Measurements from ENCODE around the gene ABLIM3. TPM values are rescaled to one million over a fixed set of nuclear protein-coding genes. Genes with fewer than 3 reads are reported as not detected.

The ABLIM3 gene
- total RNA-seq, 6 experiments from 2014 or later, result 29.3 to 54.1 (median 48.3) TPM

DNA sequence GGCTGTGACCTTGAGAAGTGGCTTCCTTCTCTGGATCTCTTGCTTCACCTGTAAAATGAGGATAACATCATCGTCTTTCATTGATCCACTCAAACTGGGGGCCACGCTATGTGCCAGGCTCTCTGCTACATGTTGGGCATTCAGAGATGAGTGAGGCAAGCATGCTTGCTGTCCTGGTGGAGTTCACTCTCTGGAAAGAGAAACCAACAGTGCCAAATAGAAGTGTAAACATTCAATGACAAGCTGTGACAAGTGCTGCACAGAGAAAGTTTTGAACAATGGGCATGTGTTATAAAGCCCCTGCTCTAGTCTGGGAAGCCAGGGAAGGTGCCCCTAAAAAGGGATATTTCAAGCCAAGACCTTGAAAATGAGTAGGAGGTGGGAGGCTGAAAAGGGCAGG is 79.5 kb downstream of the ABLIM3 start:
- Mint-ChIP-seq H3K4me1 (ENCODE audit: low read depth) (peaks cover 40% of the 10 kb centered on the region), H3K4me3 (peak overlapping the region; percentile 36; the same call in 1 of the 2 replicates), H3K9me3 (no peaks in the 10 kb centered on the region), H3K27me3 (ENCODE audit: insufficient read depth) (no peaks in the 10 kb centered on the region; the same call in 1 of the 2 replicates), H3K36me3 (ENCODE audit: low read depth) (peaks cover 52% of the 10 kb centered on the region), H3K27ac (peak overlapping the region; percentile 84)
- DNase-seq, result no peak
- no peak for TF ChIP-seq CTCF (IDR thresholded peaks at IDR 0.05)

- DNase-seq, result peak; percentile 52
- Mint-ChIP-seq H3K9me3 (no peaks in the 10 kb centered on the region), H3K27me3 (ENCODE audit: insufficient read depth) (no peaks in the 10 kb centered on the region; the same call in 1 of the 2 replicates), H3K4me1 (ENCODE audit: low read depth) (peaks cover 39% of the 10 kb centered on the region), H3K36me3 (ENCODE audit: low read depth) (peaks cover 52% of the 10 kb centered on the region), H3K27ac (peak overlapping the region; percentile 84), H3K4me3 (peak overlapping the region; percentile 36; the same call in 1 of the 2 replicates)
- TF ChIP-seq CTCF (IDR thresholded peaks at IDR 0.05), result no peak
Measured at GRCh38 chr5:149221326-149221725, 80.0 kb downstream of the ABLIM3 start.

- TF ChIP-seq CTCF (IDR thresholded peaks at IDR 0.05), result no peak
- H3K4me3 Mint-ChIP-seq, result peak overlapping the region; percentile 3; the same call in 1 of the 2 replicates
- no peaks in the 10 kb centered on the region; the same call in 1 of the 2 replicates for H3K27me3 Mint-ChIP-seq (ENCODE audit: insufficient read depth)
- H3K36me3 Mint-ChIP-seq (ENCODE audit: low read depth), result peaks cover 50% of the 10 kb centered on the region
- no peaks in the 10 kb centered on the region for H3K9me3 Mint-ChIP-seq
- peak overlapping the region; percentile 84 for H3K27ac Mint-ChIP-seq
- peaks cover 44% of the 10 kb centered on the region for H3K4me1 Mint-ChIP-seq (ENCODE audit: low read depth)
- DNase-seq, result no peak
Measured at GRCh38 chr5:149221731-149222342, 80.5 kb downstream of the ABLIM3 start.

DNA sequence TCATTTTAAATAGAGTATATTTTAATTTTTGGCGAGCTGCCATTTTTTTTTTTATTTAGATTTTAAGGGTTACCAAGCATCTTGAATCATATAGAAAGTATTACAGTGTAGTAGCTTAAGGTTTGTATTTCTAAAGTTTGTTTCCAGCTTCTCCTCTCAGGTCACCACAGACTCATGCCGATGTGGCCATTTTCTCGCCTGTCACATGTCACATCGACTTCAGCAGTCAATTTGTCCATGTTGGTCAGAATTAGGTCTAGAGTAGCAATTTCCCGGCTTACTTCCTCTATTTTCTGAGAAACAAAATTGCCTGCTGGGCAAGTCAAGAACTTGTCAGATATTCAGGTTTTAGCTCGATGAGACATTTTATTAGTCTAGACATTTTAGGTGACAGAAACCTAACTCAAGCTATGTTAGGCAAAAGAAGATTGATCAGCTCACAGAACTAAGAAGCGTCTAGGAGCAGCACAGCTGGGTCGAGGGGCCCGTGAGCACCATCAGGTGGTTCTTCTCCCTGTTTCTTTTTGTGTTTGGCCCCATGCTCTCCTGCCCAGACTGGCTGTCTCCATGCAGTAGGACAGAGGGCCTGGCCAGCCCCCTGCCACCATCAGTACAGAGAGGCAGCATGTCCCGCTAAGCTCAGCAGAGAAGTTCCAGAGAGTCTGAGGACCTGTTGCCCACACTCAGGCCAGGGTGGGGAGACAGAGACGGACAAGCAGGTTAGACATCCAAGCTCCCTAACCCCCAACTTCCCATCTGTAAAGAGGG is 82.0 kb downstream of the ABLIM3 start:
- TF ChIP-seq CTCF (IDR thresholded peaks at IDR 0.05), result no peak
- Mint-ChIP-seq H3K4me1 (ENCODE audit: low read depth) (peaks cover 54% of the 10 kb centered on the region), H3K36me3 (ENCODE audit: low read depth) (peaks cover 36% of the 10 kb centered on the region), H3K9me3 (no peaks in the 10 kb centered on the region), H3K4me3 (no peak overlapping the region), H3K27ac (peak overlapping the region; percentile 19; the same call in 1 of the 2 replicates), H3K27me3 (ENCODE audit: insufficient read depth) (no peaks in the 10 kb centered on the region; the same call in 1 of the 2 replicates)
- no peak for DNase-seq

- no peak for TF ChIP-seq CTCF (IDR thresholded peaks at IDR 0.05)
- no peak for DNase-seq
- Mint-ChIP-seq H3K27ac (no peak overlapping the region), H3K4me1 (ENCODE audit: low read depth) (peaks cover 65% of the 10 kb centered on the region), H3K36me3 (ENCODE audit: low read depth) (peaks cover 28% of the 10 kb centered on the region), H3K27me3 (ENCODE audit: insufficient read depth) (no peaks in the 10 kb centered on the region; the same call in 1 of the 2 replicates), H3K4me3 (no peak overlapping the region), H3K9me3 (no peaks in the 10 kb centered on the region)
Measured at GRCh38 chr5:149224282-149224681, 83.0 kb downstream of the ABLIM3 start.

All from HFFc6 (cell line).